A673 (cell line): Measurements from ENCODE around the gene BBS10. TPM values are rescaled to one million over a fixed set of nuclear protein-coding genes. Genes with fewer than 3 reads are reported as not detected.

Source experiments
- BruUV-seq: library from RNA; stranded (reverse); fragments of 400-500 nt; replicated peaks from 2 replicates; lab custom pipeline; 2021; lab: Mats Ljungman, UMichigan
- CTCF ChIA-PET: fragments of 300-600 bp; sonication (Branson Sonifier 250); formaldehyde crosslinking; loops from one replicate; lab custom pipeline; 2022; ENCODE audit warnings: antibody characterized with exemption; lab: Charles Lee
- POLR2A ChIA-PET: fragments of 300-600 bp; sonication (Branson Sonifier 250); formaldehyde crosslinking; loops from one replicate; lab custom pipeline; 2022; ENCODE audit warnings: antibody characterized with exemption; ENCODE audit not compliant: low non-redundant PET; lab: Charles Lee
- DNase-seq: peaks from one replicate; pipeline ENCODE4 v3.0.0-alpha.2; 2015; ENCODE audit warnings: low spot score
- H3K27ac ChIP-seq: fragments of 200-600 bp; sonication (generic); 2 replicates; pipeline ENCODE4 v1.5.1; 2016; ENCODE audit warnings: mixed run types, low read depth, mild to moderate bottlenecking, mixed read lengths, antibody characterized with exemption, low read length; ENCODE audit not compliant: poor library complexity, severe bottlenecking
- H3K27me3 ChIP-seq: fragments of 200-600 bp; sonication (generic); replicated peaks from 2 replicates; pipeline ENCODE4 v1.6.1; 2017; ENCODE audit warnings: mixed run types, low read depth, mild to moderate bottlenecking, mixed read lengths, antibody characterized with exemption, low read length; ENCODE audit not compliant: insufficient read depth, poor library complexity
- H3K36me3 ChIP-seq: fragments of 200-600 bp; sonication (generic); 2 replicates; pipeline ENCODE4 v1.6.1; 2016; ENCODE audit warnings: mixed run types, mild to moderate bottlenecking, mixed read lengths, antibody characterized with exemption, low read length; ENCODE audit not compliant: insufficient read depth, poor library complexity, severe bottlenecking
- H3K4me1 ChIP-seq: fragments of 200-600 bp; sonication (generic); 2 replicates; pipeline ENCODE4 v1.6.1; 2017; ENCODE audit warnings: mixed run types, mild to moderate bottlenecking, mixed read lengths, antibody characterized with exemption, low read length; ENCODE audit not compliant: insufficient read depth, poor library complexity, severe bottlenecking
- H3K4me3 ChIP-seq: fragments of 200-600 bp; sonication (generic); 2 replicates; pipeline ENCODE4 v1.5.1; 2016; ENCODE audit warnings: low read depth, mixed run types, mild to moderate bottlenecking, mixed read lengths, low read length; ENCODE audit not compliant: poor library complexity, severe bottlenecking
- H3K9me3 ChIP-seq: fragments of 200-600 bp; sonication (generic); 2 replicates; pipeline ENCODE4 v1.6.1; 2016; ENCODE audit warnings: mixed run types, low read depth, mild to moderate bottlenecking, mixed read lengths, antibody characterized with exemption, low read length; ENCODE audit not compliant: poor library complexity, severe bottlenecking
- CTCF ChIP-seq: fragments of 300-800, 200-600 bp; sonication (generic); conservative IDR thresholded peaks from 2 replicates; pipeline ENCODE4 v1.5.1; 2017; ENCODE audit warnings: low read depth, mild to moderate bottlenecking, antibody characterized with exemption, low read length, moderate library complexity, mixed read lengths
- EZH2 ChIP-seq: fragments of 200-600 bp; sonication (generic); IDR thresholded peaks from 2 replicates; pipeline ENCODE4 v1.6.1; 2017; ENCODE audit warnings: borderline replicate concordance, low read depth, mild to moderate bottlenecking, mixed read lengths, antibody characterized with exemption, low read length; ENCODE audit not compliant: poor library complexity, severe bottlenecking
- intact Hi-C: fragments of 100-400 bp; cut with micrococcal nuclease; formaldehyde crosslinking; loops from one replicate; pipeline ENCODE4 v1.10.0; 2022; ENCODE audit not compliant: unreplicated experiment
- total RNA-seq: library from RNA; stranded (reverse); gene quantifications from 2 replicates; pipeline ENCODE4 v1.2.3, GENCODE V29; 2021

The BBS10 gene
- total RNA-seq, 1 experiment from 2014 or later: 6.3 TPM

DNA sequence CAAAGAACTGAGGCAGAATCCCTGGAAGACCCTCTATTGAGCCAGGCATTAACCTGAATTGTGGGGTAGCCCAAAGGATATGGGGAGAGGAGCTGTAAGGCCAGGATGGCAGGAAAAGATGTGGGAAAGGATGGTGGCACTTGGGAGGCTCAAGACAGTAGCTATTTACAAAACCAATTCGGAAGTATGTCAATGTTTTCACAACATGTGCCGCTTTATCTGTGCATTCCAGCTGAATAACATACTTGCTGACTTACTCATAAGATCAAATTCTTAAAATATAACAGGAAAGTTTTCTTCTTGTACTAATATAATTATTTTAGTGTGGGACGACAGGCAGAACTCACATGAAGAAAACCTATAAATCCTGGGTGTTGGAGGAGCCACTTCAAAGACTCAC is 10.6 kb downstream of the BBS10 start:
- TF ChIP-seq CTCF (no peak), EZH2 (no peak)
- Histone ChIP-seq H3K9me3 (no peaks in the 10 kb centered on the region), H3K4me3 (no peak overlapping the region), H3K4me1 (no peaks in the 10 kb centered on the region), H3K27ac (no peak overlapping the region), H3K27me3 (no peaks in the 10 kb centered on the region), H3K36me3 (no peaks in the 10 kb centered on the region)
- ChIA-PET POLR2A (no interaction called here), CTCF (no interaction called here)
- no TSS peak for BruUV-seq
- DNase-seq: no peak
- intact Hi-C loops: no loop called here

- TF ChIP-seq CTCF: no peak
- TF ChIP-seq EZH2: no peak
- Histone ChIP-seq H3K27ac (no peak overlapping the region), H3K27me3 (no peaks in the 10 kb centered on the region), H3K4me1 (no peaks in the 10 kb centered on the region), H3K4me3 (no peak overlapping the region), H3K36me3 (no peaks in the 10 kb centered on the region), H3K9me3 (no peaks in the 10 kb centered on the region)
- intact Hi-C loops: no loop called here
- ChIA-PET POLR2A (no interaction called here), CTCF (no interaction called here)
- no peak for DNase-seq
- no TSS peak for BruUV-seq
These were observed 15.6 kb downstream of the BBS10 start for GRCh38 chr12:76332606-76333005.

- ChIA-PET POLR2A (no interaction called here), CTCF (no interaction called here)
- TF ChIP-seq CTCF: no peak
- TF ChIP-seq EZH2: no peak
- Histone ChIP-seq H3K4me1 (no peaks in the 10 kb centered on the region), H3K4me3 (no peak overlapping the region), H3K27me3 (no peaks in the 10 kb centered on the region), H3K36me3 (no peaks in the 10 kb centered on the region), H3K9me3 (no peaks in the 10 kb centered on the region), H3K27ac (no peak overlapping the region)
- DNase-seq: no peak
- intact Hi-C loops: no loop called here
- BruUV-seq: no TSS peak
These were observed 18.6 kb downstream of the BBS10 start for GRCh38 chr12:76329606-76330005.
